ENCODE results near the gene ZBTB4.

ZBTB4 gene

GRCh38 chr17:7509937-7510336 is 30.5 kb upstream of the ZBTB4 start:
- H3K9ac ChIP-seq (ENCODE audit: low read depth in 1 of 2, low read length in 2 of 2): no peak overlapping the region
- H3K36me3 ChIP-seq (ENCODE audit: control insufficient read depth in 1 of 2, insufficient read depth in 2 of 2, low read length in 2 of 2): peaks cover 54 to 83% of the 10 kb centered on the region in 2 donors
- H3K4me1 ChIP-seq (ENCODE audit: control insufficient read depth in 1 of 2, insufficient read depth in 2 of 2, low read length in 2 of 2): peaks cover 0 to 1% of the 10 kb centered on the region in 2 donors
- H3K27me3 ChIP-seq (ENCODE audit: control insufficient read depth in 1 of 2, insufficient read depth in 2 of 2, low read length in 2 of 2): no peaks in the 10 kb centered on the region
- H3K9me3 ChIP-seq (ENCODE audit: control insufficient read depth in 1 of 2, low read length in 2 of 2): no peaks in the 10 kb centered on the region
- H3K4me3 ChIP-seq (ENCODE audit: low read depth in 1 of 2, low read length in 2 of 2): no peak overlapping the region
- no peak overlapping the region for H3K27ac ChIP-seq (ENCODE audit: low read depth, low read length)

- Histone ChIP-seq H3K27me3 (ENCODE audit: control insufficient read depth in 1 of 2, insufficient read depth in 2 of 2, low read length in 2 of 2) (no peaks in the 10 kb centered on the region), H3K9me3 (ENCODE audit: control insufficient read depth in 1 of 2, low read length in 2 of 2) (no peaks in the 10 kb centered on the region), H3K9ac (ENCODE audit: low read depth in 1 of 2, low read length in 2 of 2) (no peak overlapping the region), H3K4me3 (ENCODE audit: low read depth in 1 of 2, low read length in 2 of 2) (no peak overlapping the region), H3K27ac (ENCODE audit: low read depth, low read length) (no peak overlapping the region), H3K4me1 (ENCODE audit: control insufficient read depth in 1 of 2, insufficient read depth in 2 of 2, low read length in 2 of 2) (no peaks in the 10 kb centered on the region), H3K36me3 (ENCODE audit: control insufficient read depth in 1 of 2, insufficient read depth in 2 of 2, low read length in 2 of 2) (peaks cover 57 to 91% of the 10 kb centered on the region in 2 donors)
Observed at GRCh38 chr17:7508846-7509245, 29.4 kb upstream of the ZBTB4 start.

- Histone ChIP-seq H3K27me3 (ENCODE audit: control insufficient read depth in 1 of 2, insufficient read depth in 2 of 2, low read length in 2 of 2) (no peaks in the 10 kb centered on the region), H3K4me1 (ENCODE audit: control insufficient read depth in 1 of 2, insufficient read depth in 2 of 2, low read length in 2 of 2) (no peaks in the 10 kb centered on the region), H3K27ac (ENCODE audit: low read depth, low read length) (no peak overlapping the region), H3K9me3 (ENCODE audit: control insufficient read depth in 1 of 2, low read length in 2 of 2) (no peaks in the 10 kb centered on the region), H3K36me3 (ENCODE audit: control insufficient read depth in 1 of 2, insufficient read depth in 2 of 2, low read length in 2 of 2) (peaks cover 58 to 91% of the 10 kb centered on the region in 2 donors), H3K9ac (ENCODE audit: low read depth in 1 of 2, low read length in 2 of 2) (no peak overlapping the region), H3K4me3 (ENCODE audit: low read depth in 1 of 2, low read length in 2 of 2) (no peak overlapping the region)
Observed at GRCh38 chr17:7508145-7508544, 28.7 kb upstream of the ZBTB4 start.

GRCh38 chr17:7503521-7503920 is 24.1 kb upstream of the ZBTB4 start:
- H3K9ac ChIP-seq (ENCODE audit: low read depth in 1 of 2, low read length in 2 of 2): no peak overlapping the region

GRCh38 chr17:7502987-7503386 is 23.6 kb upstream of the ZBTB4 start:
- no peak overlapping the region for H3K9ac ChIP-seq (ENCODE audit: low read depth in 1 of 2, low read length in 2 of 2)
- H3K9me3 ChIP-seq (ENCODE audit: control insufficient read depth in 1 of 2, low read length in 2 of 2): no peaks in the 10 kb centered on the region
- no peak overlapping the region for H3K4me3 ChIP-seq (ENCODE audit: low read depth in 1 of 2, low read length in 2 of 2)
- H3K36me3 ChIP-seq (ENCODE audit: control insufficient read depth in 1 of 2, insufficient read depth in 2 of 2, low read length in 2 of 2): peaks cover 54 to 87% of the 10 kb centered on the region in 2 donors
- no peaks in the 10 kb centered on the region for H3K4me1 ChIP-seq (ENCODE audit: control insufficient read depth in 1 of 2, insufficient read depth in 2 of 2, low read length in 2 of 2)
- H3K27ac ChIP-seq (ENCODE audit: low read depth, low read length): no peak overlapping the region
- H3K27me3 ChIP-seq (ENCODE audit: control insufficient read depth in 1 of 2, insufficient read depth in 2 of 2, low read length in 2 of 2): no peaks in the 10 kb centered on the region

More at GRCh38 chr17:7503521-7503920, 24.1 kb upstream of the ZBTB4 start:
- peaks cover 52 to 87% of the 10 kb centered on the region in 2 donors for H3K36me3 ChIP-seq (ENCODE audit: control insufficient read depth in 1 of 2, insufficient read depth in 2 of 2, low read length in 2 of 2)
- no peaks in the 10 kb centered on the region for H3K4me1 ChIP-seq (ENCODE audit: control insufficient read depth in 1 of 2, insufficient read depth in 2 of 2, low read length in 2 of 2)
- no peaks in the 10 kb centered on the region for H3K9me3 ChIP-seq (ENCODE audit: control insufficient read depth in 1 of 2, low read length in 2 of 2)
- no peaks in the 10 kb centered on the region for H3K27me3 ChIP-seq (ENCODE audit: control insufficient read depth in 1 of 2, insufficient read depth in 2 of 2, low read length in 2 of 2)
- H3K4me3 ChIP-seq (ENCODE audit: low read depth in 1 of 2, low read length in 2 of 2): no peak overlapping the region
- no peak overlapping the region for H3K27ac ChIP-seq (ENCODE audit: low read depth, low read length)

GRCh38 chr17:7502171-7502847 is 22.9 kb upstream of the ZBTB4 start:
- peaks cover 61 to 90% of the 10 kb centered on the region in 2 donors for H3K36me3 ChIP-seq (ENCODE audit: control insufficient read depth in 1 of 2, insufficient read depth in 2 of 2, low read length in 2 of 2)

GRCh38 chr17:7501729-7502128 is 22.3 kb upstream of the ZBTB4 start:
- Histone ChIP-seq H3K36me3 (ENCODE audit: control insufficient read depth in 1 of 2, insufficient read depth in 2 of 2, low read length in 2 of 2) (peaks cover 67 to 91% of the 10 kb centered on the region in 2 donors), H3K27ac (ENCODE audit: low read depth, low read length) (no peak overlapping the region), H3K9me3 (ENCODE audit: control insufficient read depth in 1 of 2, low read length in 2 of 2) (no peaks in the 10 kb centered on the region), H3K9ac (ENCODE audit: low read depth in 1 of 2, low read length in 2 of 2) (no peak overlapping the region), H3K27me3 (ENCODE audit: control insufficient read depth in 1 of 2, insufficient read depth in 2 of 2, low read length in 2 of 2) (no peaks in the 10 kb centered on the region), H3K4me1 (ENCODE audit: control insufficient read depth in 1 of 2, insufficient read depth in 2 of 2, low read length in 2 of 2) (no peaks in the 10 kb centered on the region), H3K4me3 (ENCODE audit: low read depth in 1 of 2, low read length in 2 of 2) (no peak overlapping the region)

More at GRCh38 chr17:7502171-7502847, 22.9 kb upstream of the ZBTB4 start:
- Histone ChIP-seq H3K4me1 (ENCODE audit: control insufficient read depth in 1 of 2, insufficient read depth in 2 of 2, low read length in 2 of 2) (no peaks in the 10 kb centered on the region), H3K27me3 (ENCODE audit: control insufficient read depth in 1 of 2, insufficient read depth in 2 of 2, low read length in 2 of 2) (no peaks in the 10 kb centered on the region), H3K4me3 (ENCODE audit: low read depth in 1 of 2, low read length in 2 of 2) (no peak overlapping the region), H3K9me3 (ENCODE audit: control insufficient read depth in 1 of 2, low read length in 2 of 2) (no peaks in the 10 kb centered on the region), H3K9ac (ENCODE audit: low read depth in 1 of 2, low read length in 2 of 2) (no peak overlapping the region), H3K27ac (ENCODE audit: low read depth, low read length) (no peak overlapping the region)

- Histone ChIP-seq H3K9me3 (ENCODE audit: control insufficient read depth in 1 of 2, low read length in 2 of 2) (no peaks in the 10 kb centered on the region), H3K4me1 (ENCODE audit: control insufficient read depth in 1 of 2, insufficient read depth in 2 of 2, low read length in 2 of 2) (peaks cover 0 to 2% of the 10 kb centered on the region in 2 donors), H3K27me3 (ENCODE audit: control insufficient read depth in 1 of 2, insufficient read depth in 2 of 2, low read length in 2 of 2) (no peaks in the 10 kb centered on the region), H3K4me3 (ENCODE audit: low read depth in 1 of 2, low read length in 2 of 2) (no peak overlapping the region), H3K9ac (ENCODE audit: low read depth in 1 of 2, low read length in 2 of 2) (no peak overlapping the region), H3K36me3 (ENCODE audit: control insufficient read depth in 1 of 2, insufficient read depth in 2 of 2, low read length in 2 of 2) (peaks cover 68 to 86% of the 10 kb centered on the region in 2 donors), H3K27ac (ENCODE audit: low read depth, low read length) (no peak overlapping the region)
Observed at GRCh38 chr17:7499161-7499560, 19.7 kb upstream of the ZBTB4 start.

- Histone ChIP-seq H3K9ac (ENCODE audit: low read depth in 1 of 2, low read length in 2 of 2) (no peak overlapping the region), H3K4me1 (ENCODE audit: control insufficient read depth in 1 of 2, insufficient read depth in 2 of 2, low read length in 2 of 2) (peaks cover 6 to 11% of the 10 kb centered on the region in 2 donors)
Observed at GRCh38 chr17:7497636-7498035, 18.2 kb upstream of the ZBTB4 start.

GRCh38 chr17:7497228-7497627 is 17.8 kb upstream of the ZBTB4 start:
- Histone ChIP-seq H3K9ac (ENCODE audit: low read depth in 1 of 2, low read length in 2 of 2) (no peak overlapping the region), H3K4me3 (ENCODE audit: low read depth in 1 of 2, low read length in 2 of 2) (no peak overlapping the region), H3K27ac (ENCODE audit: low read depth, low read length) (no peak overlapping the region), H3K9me3 (ENCODE audit: control insufficient read depth in 1 of 2, low read length in 2 of 2) (no peaks in the 10 kb centered on the region), H3K27me3 (ENCODE audit: control insufficient read depth in 1 of 2, insufficient read depth in 2 of 2, low read length in 2 of 2) (no peaks in the 10 kb centered on the region), H3K4me1 (ENCODE audit: control insufficient read depth in 1 of 2, insufficient read depth in 2 of 2, low read length in 2 of 2) (peaks cover 6 to 11% of the 10 kb centered on the region in 2 donors), H3K36me3 (ENCODE audit: control insufficient read depth in 1 of 2, insufficient read depth in 2 of 2, low read length in 2 of 2) (peaks cover 48 to 67% of the 10 kb centered on the region in 2 donors)

More at GRCh38 chr17:7497636-7498035, 18.2 kb upstream of the ZBTB4 start:
- H3K9me3 ChIP-seq (ENCODE audit: control insufficient read depth in 1 of 2, low read length in 2 of 2): no peaks in the 10 kb centered on the region
- no peak overlapping the region for H3K4me3 ChIP-seq (ENCODE audit: low read depth in 1 of 2, low read length in 2 of 2)
- peaks cover 52 to 71% of the 10 kb centered on the region in 2 donors for H3K36me3 ChIP-seq (ENCODE audit: control insufficient read depth in 1 of 2, insufficient read depth in 2 of 2, low read length in 2 of 2)
- no peaks in the 10 kb centered on the region for H3K27me3 ChIP-seq (ENCODE audit: control insufficient read depth in 1 of 2, insufficient read depth in 2 of 2, low read length in 2 of 2)
- H3K27ac ChIP-seq (ENCODE audit: low read depth, low read length): no peak overlapping the region
